ENCODE measurements around the gene NEDD9.

Gene NEDD9

GRCh38 chr6:11232770-11233626, 530 bp upstream of the NEDD9 start:
- H3K4me3 ChIP-seq (replicated peaks; ENCODE audit: insufficient read depth, low read length), result peak overlapping the region; percentile 49
- peak overlapping the region; percentile 54 for H3K27ac ChIP-seq (replicated peaks)
- H3K27me3 ChIP-seq (ENCODE audit: insufficient read depth, poor library complexity, severe bottlenecking), result no peaks in the 10 kb centered on the region
- DNase-seq (ENCODE audit: low read depth in 1 of 2, low spot score in 1 of 2), result peak in 1 of 2 experiments; percentile 41
- TF ChIP-seq, protein P1, sequence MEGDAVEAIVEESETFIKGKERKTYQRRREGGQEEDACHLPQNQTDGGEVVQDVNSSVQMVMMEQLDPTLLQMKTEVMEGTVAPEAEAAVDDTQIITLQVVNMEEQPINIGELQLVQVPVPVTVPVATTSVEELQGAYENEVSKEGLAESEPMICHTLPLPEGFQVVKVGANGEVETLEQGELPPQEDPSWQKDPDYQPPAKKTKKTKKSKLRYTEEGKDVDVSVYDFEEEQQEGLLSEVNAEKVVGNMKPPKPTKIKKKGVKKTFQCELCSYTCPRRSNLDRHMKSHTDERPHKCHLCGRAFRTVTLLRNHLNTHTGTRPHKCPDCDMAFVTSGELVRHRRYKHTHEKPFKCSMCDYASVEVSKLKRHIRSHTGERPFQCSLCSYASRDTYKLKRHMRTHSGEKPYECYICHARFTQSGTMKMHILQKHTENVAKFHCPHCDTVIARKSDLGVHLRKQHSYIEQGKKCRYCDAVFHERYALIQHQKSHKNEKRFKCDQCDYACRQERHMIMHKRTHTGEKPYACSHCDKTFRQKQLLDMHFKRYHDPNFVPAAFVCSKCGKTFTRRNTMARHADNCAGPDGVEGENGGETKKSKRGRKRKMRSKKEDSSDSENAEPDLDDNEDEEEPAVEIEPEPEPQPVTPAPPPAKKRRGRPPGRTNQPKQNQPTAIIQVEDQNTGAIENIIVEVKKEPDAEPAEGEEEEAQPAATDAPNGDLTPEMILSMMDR (IDR thresholded peaks at IDR 0.05; ENCODE audit: insufficient read depth, low read length), result no peak
- TF ChIP-seq SPI1 (IDR thresholded peaks at IDR 0.05; ENCODE audit: borderline replicate concordance, low read depth), result no peak

DNA sequence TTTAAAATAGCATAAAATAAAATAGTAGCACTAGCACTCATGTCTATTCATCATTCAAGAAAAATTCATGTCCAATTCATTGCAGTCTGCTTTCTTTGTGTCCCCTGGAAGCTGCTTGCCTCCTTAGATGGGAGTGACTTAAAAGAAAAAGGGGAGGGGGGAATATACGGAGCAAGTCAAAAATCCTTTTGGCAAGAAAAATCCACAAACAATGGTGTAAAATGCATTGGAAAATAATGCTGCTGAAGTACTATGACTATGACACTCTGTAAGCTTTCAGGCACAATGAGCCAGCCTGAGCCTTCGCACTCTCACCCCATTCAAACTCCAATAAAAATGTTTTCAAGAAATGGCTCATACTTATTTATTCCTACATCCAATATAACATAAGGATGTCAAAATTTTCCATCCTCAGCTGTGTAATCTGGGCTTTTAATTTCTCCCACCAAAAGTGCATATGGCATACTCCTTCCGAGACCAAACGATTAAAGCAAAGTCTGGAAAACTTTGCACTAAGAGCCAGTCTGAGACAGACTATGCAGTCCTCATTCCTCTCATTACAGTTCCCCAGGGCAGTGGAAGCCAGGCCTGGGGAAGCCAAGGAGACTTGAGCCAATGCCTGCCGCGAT, 790 bp downstream of the NEDD9 start:
- H3K27ac ChIP-seq (replicated peaks), result no peak overlapping the region
- DNase-seq (ENCODE audit: low read depth in 1 of 2, low spot score in 1 of 2), result no peak
- TF ChIP-seq POLR2AphosphoS5 (IDR thresholded peaks at IDR 0.05; ENCODE audit: low read depth) (no peak), GABPA (IDR thresholded peaks at IDR 0.05; ENCODE audit: low read depth) (no peak), REST (IDR thresholded peaks at IDR 0.05; ENCODE audit: insufficient replicate concordance, low read depth) (no peak), SPI1 (IDR thresholded peaks at IDR 0.05; ENCODE audit: borderline replicate concordance, low read depth) (no peak)
- TF ChIP-seq, protein P1 (IDR thresholded peaks at IDR 0.05; ENCODE audit: insufficient read depth, low read length), result no peak
- H3K27me3 ChIP-seq (ENCODE audit: insufficient read depth, poor library complexity, severe bottlenecking), result no peaks in the 10 kb centered on the region
- peak overlapping the region; percentile 45 for H3K4me3 ChIP-seq (replicated peaks; ENCODE audit: insufficient read depth, low read length)

DNA sequence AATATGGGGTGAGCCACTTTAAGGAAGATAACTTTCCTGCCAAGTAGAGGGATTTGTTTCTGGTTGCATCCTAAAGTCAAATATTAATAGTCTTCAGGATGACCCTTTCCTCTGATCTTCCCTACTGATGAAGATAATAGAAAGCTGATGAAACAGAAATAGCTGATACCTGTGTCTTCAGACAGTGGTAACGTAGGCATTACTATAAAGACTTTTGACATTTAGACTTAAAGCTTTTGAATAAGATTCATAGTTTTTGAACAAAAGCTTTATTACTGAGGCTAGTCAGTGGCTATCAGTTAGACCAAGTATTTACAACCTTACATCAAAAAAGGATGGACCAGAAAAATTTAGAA, 1.4 kb downstream of the NEDD9 start:
- Histone ChIP-seq H3K4me3 (replicated peaks; ENCODE audit: insufficient read depth, low read length) (no peak overlapping the region), H3K27ac (replicated peaks) (no peak overlapping the region), H3K27me3 (ENCODE audit: insufficient read depth, poor library complexity, severe bottlenecking) (no peaks in the 10 kb centered on the region)
- TF ChIP-seq SPI1 (IDR thresholded peaks at IDR 0.05; ENCODE audit: borderline replicate concordance, low read depth) (no peak), REST (IDR thresholded peaks at IDR 0.05; ENCODE audit: insufficient replicate concordance, low read depth) (no peak), POLR2AphosphoS5 (IDR thresholded peaks at IDR 0.05; ENCODE audit: low read depth) (no peak), GABPA (IDR thresholded peaks at IDR 0.05; ENCODE audit: low read depth) (no peak)
- TF ChIP-seq, protein P1 (IDR thresholded peaks at IDR 0.05; ENCODE audit: insufficient read depth, low read length), result no peak
- DNase-seq (ENCODE audit: low read depth in 1 of 2, low spot score in 1 of 2), result no peak

Data from HL-60 (cell line).